Glomerular endothelial cell (primary cell): ENCODE measurements around the gene CFAP97D2. TPM values are rescaled to one million over a fixed set of nuclear protein-coding genes. Genes with fewer than 3 reads are reported as not detected.
"Not testable (repeated sequence)": the region's sequence is repeated elsewhere in the genome, so short reads cannot be mapped to it uniquely, and the experiment has no call there.

Experiments
- DNase-seq: peaks from one replicate; pipeline ENCODE4 v3.0.0-alpha.2; 2011; ENCODE audit warnings: low read depth, low spot score; ENCODE audit errors: extremely low read depth
- total RNA-seq: library from RNA; depleted of rRNA; stranded (reverse); fragments of >200 nt; gene quantifications from 2 replicates; pipeline ENCODE4 v1.2.3, GENCODE V29; 2015

The CFAP97D2 gene
- total RNA-seq, 1 donor from 2014 or later: not detected

- no peak for DNase-seq
Measured at GRCh38 chr13:114194853-114195252, 15.8 kb downstream of the CFAP97D2 start.

- DNase-seq: no peak
Measured at GRCh38 chr13:114196629-114197028, 17.6 kb downstream of the CFAP97D2 start.

GRCh38 chr13:114198556-114198955 lies 19.5 kb downstream of the CFAP97D2 start:
- DNase-seq: no peak

GRCh38 chr13:114199526-114199925 lies 20.5 kb downstream of the CFAP97D2 start:
- DNase-seq: not testable (repeated sequence)

GRCh38 chr13:114199954-114200353 lies 20.9 kb downstream of the CFAP97D2 start:
- DNase-seq: no peak

- no peak for DNase-seq
Measured at GRCh38 chr13:114200399-114200911, 21.4 kb downstream of the CFAP97D2 start.

- no peak for DNase-seq
Measured at GRCh38 chr13:114202581-114202980, 23.5 kb downstream of the CFAP97D2 start.

- DNase-seq: no peak
Measured at GRCh38 chr13:114203536-114203935, 24.5 kb downstream of the CFAP97D2 start.

GRCh38 chr13:114204894-114205293 lies 25.8 kb downstream of the CFAP97D2 start:
- no peak for DNase-seq

GRCh38 chr13:114208134-114208533 lies 29.1 kb downstream of the CFAP97D2 start:
- DNase-seq: no peak

- DNase-seq: no peak
Measured at GRCh38 chr13:114211446-114212157, 32.5 kb downstream of the CFAP97D2 start.

- peak; percentile 86 for DNase-seq
Measured at GRCh38 chr13:114212158-114212495, 33.1 kb downstream of the CFAP97D2 start.

- no peak for DNase-seq
Measured at GRCh38 chr13:114213980-114214379, 34.9 kb downstream of the CFAP97D2 start.

- DNase-seq: no peak
Measured at GRCh38 chr13:114219392-114219791, 40.3 kb downstream of the CFAP97D2 start.

GRCh38 chr13:114222461-114222968 lies 43.5 kb downstream of the CFAP97D2 start:
- peak; percentile 10 for DNase-seq

- no peak for DNase-seq
Measured at GRCh38 chr13:114224201-114224600, 45.1 kb downstream of the CFAP97D2 start.

GRCh38 chr13:114225610-114226009 lies 46.6 kb downstream of the CFAP97D2 start:
- DNase-seq: no peak

GRCh38 chr13:114226088-114226487 lies 47.0 kb downstream of the CFAP97D2 start:
- no peak for DNase-seq

GRCh38 chr13:114226699-114227323 lies 47.8 kb downstream of the CFAP97D2 start:
- peak; percentile 54 for DNase-seq

GRCh38 chr13:114227528-114227927 lies 48.5 kb downstream of the CFAP97D2 start:
- DNase-seq: no peak

- no peak for DNase-seq
Measured at GRCh38 chr13:114228176-114228575, 49.1 kb downstream of the CFAP97D2 start.

GRCh38 chr13:114229506-114229905 lies 50.4 kb downstream of the CFAP97D2 start:
- DNase-seq: no peak
